HG02798 (cell line): ENCODE data around the gene ATRAID.
A peak's percentile ranks its signal among the peaks of the same experiment; 100 is the strongest.

Source experiments
- ATAC-seq: cut with Tn5 transposase; IDR thresholded peaks from one replicate; pipeline ENCODE4 v1.9.1; 2021; ENCODE audit warnings: mild to moderate bottlenecking; ENCODE audit not compliant: unreplicated experiment, poor library complexity

ATRAID gene

GRCh38 chr2:27245626-27246025, 33.8 kb downstream of the ATRAID start:
- no peak for ATAC-seq

- ATAC-seq = no peak
Measured at GRCh38 chr2:27247893-27248292, 36.1 kb downstream of the ATRAID start.

GRCh38 chr2:27249159-27249890, 37.5 kb downstream of the ATRAID start:
- no peak for ATAC-seq

GRCh38 chr2:27249891-27250651, 38.2 kb downstream of the ATRAID start:
- ATAC-seq = no peak

GRCh38 chr2:27250652-27251379, 39.0 kb downstream of the ATRAID start:
- ATAC-seq = no peak

- ATAC-seq = no peak
Measured at GRCh38 chr2:27251766-27252165, 39.9 kb downstream of the ATRAID start.

- ATAC-seq = no peak
Measured at GRCh38 chr2:27255187-27255586, 43.3 kb downstream of the ATRAID start.

GRCh38 chr2:27255660-27256059, 43.8 kb downstream of the ATRAID start:
- ATAC-seq = no peak

GRCh38 chr2:27256855-27257454, 45.1 kb downstream of the ATRAID start:
- no peak for ATAC-seq

GRCh38 chr2:27258051-27258450, 46.2 kb downstream of the ATRAID start:
- ATAC-seq = no peak

GRCh38 chr2:27261241-27261925, 49.5 kb downstream of the ATRAID start:
- no peak for ATAC-seq

GRCh38 chr2:27261926-27262298, 50.1 kb downstream of the ATRAID start:
- ATAC-seq = no peak

- peak; percentile 57 for ATAC-seq
Measured at GRCh38 chr2:27262379-27263286, 50.8 kb downstream of the ATRAID start, which contains the start of gene SLC30A3. Gene SLC30A3, minus strand, starts transcription at chr2:27263047. Its CDS starts 141 bp downstream, at chr2:27262906.

GRCh38 chr2:27263287-27264252, 51.7 kb downstream of the ATRAID start:
- ATAC-seq = no peak

GRCh38 chr2:27264253-27264752, 52.5 kb downstream of the ATRAID start:
- ATAC-seq = no peak

GRCh38 chr2:27264753-27265535, 53.1 kb downstream of the ATRAID start:
- ATAC-seq = peak; percentile 44

- no peak for ATAC-seq
Measured at GRCh38 chr2:27265536-27265870, 53.7 kb downstream of the ATRAID start.
